ENCODE results near the gene HTD2.

The HTD2 gene

GRCh38 chr3:58359621-58360020, 53.3 kb downstream of the HTD2 start:
- DNase-seq: no peak

- DNase-seq: no peak
Measured at GRCh38 chr3:58361866-58362265, 55.5 kb downstream of the HTD2 start.

- DNase-seq: no peak
Measured at GRCh38 chr3:58366699-58367098, 60.4 kb downstream of the HTD2 start.

- DNase-seq: no peak
Measured at GRCh38 chr3:58369038-58369437, 62.7 kb downstream of the HTD2 start.

Data from suppressor macrophage treated with lipopolysaccharide for 1 hour (primary cell).